GM19397 (cell line): ENCODE data around the gene ITM2A.

Experiments
- ATAC-seq: cut with Tn5 transposase; IDR thresholded peaks from one replicate; pipeline ENCODE4 v1.9.1; 2021; ENCODE audit warnings: mild to moderate bottlenecking, moderate library complexity; ENCODE audit not compliant: unreplicated experiment

ITM2A gene

DNA sequence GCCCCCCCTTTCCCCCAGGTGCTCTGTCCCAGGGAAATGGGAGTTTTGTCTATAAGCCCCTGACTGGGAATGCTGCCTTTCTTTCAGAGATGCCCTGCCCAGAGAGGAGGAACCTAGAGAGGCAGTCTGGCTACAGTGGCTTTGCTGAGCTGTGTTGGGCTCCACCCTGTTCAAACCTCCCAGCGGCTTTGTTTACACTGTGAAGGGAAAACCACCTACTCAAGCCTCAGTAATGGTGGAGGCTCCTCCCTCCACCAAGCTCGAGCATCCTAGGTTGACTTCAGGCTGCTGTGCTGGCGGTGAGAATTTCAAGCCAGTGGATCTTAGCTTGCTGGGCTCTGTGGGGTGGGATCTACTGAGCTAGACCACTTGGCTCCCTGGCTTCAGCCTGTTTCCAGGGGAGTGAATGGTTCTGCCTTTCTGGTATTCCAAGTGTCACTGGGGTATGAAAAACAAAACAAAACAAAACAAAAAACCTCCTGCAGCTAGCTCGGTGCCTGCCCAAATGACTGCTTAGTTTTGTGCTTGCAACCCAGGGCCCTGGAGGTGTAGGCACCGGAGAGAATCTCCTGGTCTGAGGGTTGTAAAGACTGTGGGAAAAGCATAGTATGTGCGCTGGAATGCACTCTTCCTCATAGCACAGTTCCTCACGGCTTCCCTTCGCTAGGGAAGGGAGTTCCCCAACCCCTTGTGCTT is 41.7 kb downstream of the ITM2A start:
- ATAC-seq = no peak
